Fibroblast of the aortic adventitia (primary cell): Measurements from ENCODE around the gene SAP30L. TPM values are rescaled to one million over a fixed set of nuclear protein-coding genes. Genes with fewer than 3 reads are reported as not detected.

Experiments used
- DNase-seq: peaks from one replicate; pipeline ENCODE4 v3.0.0-alpha.2; 2010; ENCODE audit warnings: low read depth
- H3K4me3 ChIP-seq: 2 replicates; pipeline ENCODE4 v1.5.1; 2011; ENCODE audit warnings: low read depth, mild to moderate bottlenecking, control low read depth, low read length, moderate library complexity
- total RNA-seq: library from RNA; depleted of rRNA; stranded (reverse); fragments of >200 nt; gene quantifications from 2 replicates; pipeline ENCODE4 v1.2.3, GENCODE V29; 2012; ENCODE audit warnings: low replicate concordance
- TF ChIP-seq, protein P1 (sequence below): IDR thresholded peaks from 2 replicates; pipeline ENCODE4 v1.5.1; 2011; ENCODE audit warnings: mild to moderate bottlenecking, low read length, control low read depth, inconsistent platforms; ENCODE audit not compliant: insufficient read depth

The SAP30L gene
- total RNA-seq, 1 donor, result 30.3 TPM

DNA sequence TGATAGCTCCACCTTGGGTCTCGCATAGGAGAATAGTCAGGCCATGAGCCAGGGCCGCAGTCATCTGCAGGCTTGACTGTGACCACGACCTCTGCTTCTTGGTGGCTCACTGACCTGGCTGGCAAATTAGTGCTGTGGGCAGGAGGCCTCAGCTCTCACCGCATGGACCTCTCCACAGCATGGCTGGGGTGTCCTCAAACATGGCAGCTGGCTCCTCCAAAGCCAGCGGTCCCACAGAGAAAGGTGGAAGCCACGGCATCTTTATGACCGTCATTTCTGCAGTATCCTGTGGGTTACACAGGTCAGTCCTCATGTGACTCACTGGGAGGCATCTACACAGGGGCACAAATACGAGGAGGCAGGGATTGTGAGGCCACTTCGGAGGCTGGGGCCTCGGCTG lies 43.2 kb upstream of the SAP30L start:
- DNase-seq, result no peak
- H3K4me3 ChIP-seq, result no peak overlapping the region
- TF ChIP-seq, protein P1, sequence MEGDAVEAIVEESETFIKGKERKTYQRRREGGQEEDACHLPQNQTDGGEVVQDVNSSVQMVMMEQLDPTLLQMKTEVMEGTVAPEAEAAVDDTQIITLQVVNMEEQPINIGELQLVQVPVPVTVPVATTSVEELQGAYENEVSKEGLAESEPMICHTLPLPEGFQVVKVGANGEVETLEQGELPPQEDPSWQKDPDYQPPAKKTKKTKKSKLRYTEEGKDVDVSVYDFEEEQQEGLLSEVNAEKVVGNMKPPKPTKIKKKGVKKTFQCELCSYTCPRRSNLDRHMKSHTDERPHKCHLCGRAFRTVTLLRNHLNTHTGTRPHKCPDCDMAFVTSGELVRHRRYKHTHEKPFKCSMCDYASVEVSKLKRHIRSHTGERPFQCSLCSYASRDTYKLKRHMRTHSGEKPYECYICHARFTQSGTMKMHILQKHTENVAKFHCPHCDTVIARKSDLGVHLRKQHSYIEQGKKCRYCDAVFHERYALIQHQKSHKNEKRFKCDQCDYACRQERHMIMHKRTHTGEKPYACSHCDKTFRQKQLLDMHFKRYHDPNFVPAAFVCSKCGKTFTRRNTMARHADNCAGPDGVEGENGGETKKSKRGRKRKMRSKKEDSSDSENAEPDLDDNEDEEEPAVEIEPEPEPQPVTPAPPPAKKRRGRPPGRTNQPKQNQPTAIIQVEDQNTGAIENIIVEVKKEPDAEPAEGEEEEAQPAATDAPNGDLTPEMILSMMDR, result no peak

DNA sequence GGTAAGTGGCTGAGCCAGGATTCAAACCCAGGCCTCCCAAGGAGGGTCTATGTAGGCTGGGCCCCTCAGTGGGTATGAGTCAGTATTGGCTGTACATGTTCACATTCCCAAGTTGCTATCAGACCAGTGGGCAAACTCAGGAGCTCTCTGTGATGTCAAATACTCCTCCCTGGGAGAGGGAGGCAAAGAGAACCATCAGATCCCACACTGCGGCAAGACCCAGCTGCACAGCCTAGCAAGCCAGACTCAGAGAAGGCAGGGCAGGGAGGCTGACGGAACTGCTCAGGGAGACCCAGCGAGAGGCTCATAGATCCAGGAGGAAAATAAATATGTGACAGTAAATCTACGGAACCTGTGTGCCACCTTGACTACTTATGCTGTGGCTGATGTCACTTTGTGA lies 42.6 kb upstream of the SAP30L start:
- TF ChIP-seq, protein P1, result no peak
- peak; percentile 7 for DNase-seq
- H3K4me3 ChIP-seq, result no peak overlapping the region

DNA sequence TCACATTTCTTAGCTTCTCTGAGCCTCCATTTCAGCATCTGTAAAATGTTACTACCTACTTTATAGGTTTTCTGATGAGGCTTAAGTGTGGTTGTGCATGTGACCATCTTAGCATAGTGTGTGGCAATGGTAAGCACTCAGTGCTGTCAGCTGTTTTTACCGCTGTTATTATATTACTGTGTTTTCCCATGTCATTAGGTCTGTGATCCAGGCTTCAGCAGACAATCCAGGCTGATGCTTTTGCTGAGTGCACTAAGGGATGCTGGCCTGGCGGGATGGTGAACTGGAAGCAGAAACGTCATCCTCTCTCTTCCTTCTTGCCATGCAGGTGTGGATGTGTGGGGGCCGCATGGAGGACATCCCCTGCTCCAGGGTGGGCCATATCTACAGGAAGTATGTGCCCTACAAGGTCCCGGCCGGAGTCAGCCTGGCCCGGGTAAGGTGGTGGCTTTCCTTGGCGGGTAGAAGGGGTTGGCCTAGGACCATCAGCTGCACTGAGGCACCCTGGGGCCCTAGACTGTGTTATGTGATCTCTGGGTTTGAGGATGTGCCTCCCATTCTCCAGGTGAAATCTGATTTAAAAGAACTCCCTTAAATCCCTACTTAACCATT lies 41.9 kb upstream of the SAP30L start:
- no peak for DNase-seq
- no peak overlapping the region for H3K4me3 ChIP-seq
- TF ChIP-seq, protein P1, result no peak

DNA sequence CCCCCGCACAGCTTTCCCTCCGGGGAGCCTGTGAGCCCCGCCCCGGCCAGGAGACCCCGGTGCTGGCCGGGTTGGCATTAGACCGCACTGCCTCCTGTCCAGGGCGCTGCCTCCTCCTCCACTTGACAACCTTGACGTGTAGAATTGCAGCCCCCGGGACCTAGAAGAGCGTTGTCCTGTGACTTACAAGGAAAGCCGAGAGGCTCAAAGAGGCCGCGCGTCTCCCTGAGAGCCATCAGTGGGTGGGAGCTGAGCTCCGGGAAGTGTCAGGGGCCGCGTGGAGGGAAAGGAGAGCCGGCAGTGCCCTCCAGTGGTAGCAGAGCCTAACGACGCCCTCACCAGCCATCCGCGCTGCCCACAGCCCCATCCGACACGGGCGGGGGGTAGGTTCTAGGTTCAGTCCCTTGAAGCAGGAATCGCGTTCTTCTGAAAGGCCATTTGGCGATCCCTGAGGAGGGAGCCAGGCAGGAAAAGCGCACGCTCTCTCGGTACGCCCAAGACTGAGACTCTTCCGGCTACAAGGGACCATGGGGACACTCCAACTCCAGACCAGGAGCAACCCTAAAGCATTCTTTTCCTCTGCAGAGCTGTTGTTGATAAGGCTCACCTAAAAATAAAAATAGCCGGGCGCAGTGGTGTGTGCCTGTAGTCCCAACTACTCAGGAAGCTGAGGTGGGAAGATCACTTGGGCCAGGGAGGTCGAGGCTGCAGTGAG lies 40.6 kb upstream of the SAP30L start:
- H3K4me3 ChIP-seq, result peak overlapping the region; percentile 43
- DNase-seq, result peak; percentile 72

DNA sequence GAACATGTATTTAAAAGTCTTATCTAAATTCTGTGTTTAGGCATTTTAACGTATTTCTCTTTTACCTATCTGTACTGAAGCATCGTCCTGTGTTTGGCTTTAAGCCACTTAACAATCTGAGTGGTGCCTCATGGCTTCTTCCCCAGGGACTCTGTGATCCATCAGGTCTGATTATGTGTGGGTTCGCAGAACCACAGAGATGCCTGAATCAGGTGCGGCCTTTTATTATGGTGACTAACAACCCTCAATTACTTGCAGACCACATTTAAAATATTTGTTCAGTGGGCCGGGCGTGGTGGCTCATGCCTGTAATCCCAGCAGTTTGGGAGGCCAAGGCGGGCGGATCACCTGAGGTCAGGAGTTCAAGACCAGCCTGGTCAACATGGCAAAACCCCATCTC lies 39.6 kb upstream of the SAP30L start:
- H3K4me3 ChIP-seq, result no peak overlapping the region
- TF ChIP-seq, protein P1, result no peak
- DNase-seq, result no peak

More for the DNA sequence above, 40.6 kb upstream of the SAP30L start:
- TF ChIP-seq, protein P1, result peak; percentile 85

DNA sequence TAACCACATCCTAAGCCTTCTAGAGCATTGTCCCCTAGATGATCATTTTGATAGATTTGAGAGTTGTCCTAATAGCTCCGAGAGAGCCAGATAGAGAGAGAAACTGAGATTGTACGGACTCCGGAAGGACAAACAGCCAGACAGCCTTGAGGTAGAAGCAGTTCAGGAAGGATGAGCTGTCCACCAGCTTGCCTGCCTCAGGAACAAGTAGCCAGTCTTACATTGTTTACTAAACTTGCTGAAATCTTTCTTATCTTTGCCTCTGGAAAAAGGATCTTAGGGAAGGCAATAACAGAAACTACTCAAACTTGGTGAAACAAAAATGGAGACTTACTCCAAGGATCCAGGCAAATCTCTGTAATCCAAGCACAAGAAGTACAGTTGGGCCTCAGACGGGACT lies 39.0 kb upstream of the SAP30L start:
- TF ChIP-seq, protein P1, result no peak
- H3K4me3 ChIP-seq, result no peak overlapping the region
- DNase-seq, result no peak

DNA sequence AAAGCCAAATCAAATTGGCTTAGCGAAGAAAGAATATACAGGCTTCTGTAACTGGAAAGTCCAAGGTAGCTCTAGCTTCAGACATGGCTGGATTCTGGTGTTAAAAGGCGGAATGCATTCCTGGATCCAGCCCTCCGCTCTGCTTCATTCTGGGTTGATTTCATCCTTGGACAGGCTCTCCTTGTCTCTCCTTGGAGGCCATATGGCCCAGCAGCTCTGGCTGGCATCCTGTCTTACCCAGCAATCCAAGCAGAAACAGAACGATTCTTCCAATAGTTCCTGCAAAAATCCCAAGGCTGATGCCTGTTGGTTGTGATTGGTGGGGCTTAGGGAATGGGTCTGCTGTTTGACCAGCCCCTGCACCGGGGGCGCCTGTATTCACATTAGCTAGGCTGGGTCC lies 37.0 kb upstream of the SAP30L start:
- TF ChIP-seq, protein P1, result no peak
- H3K4me3 ChIP-seq, result no peak overlapping the region
- DNase-seq, result no peak
